H1 (cell line): ENCODE data around the gene HMG20A. TPM values are rescaled to one million over a fixed set of nuclear protein-coding genes. Genes with fewer than 3 reads are reported as not detected.
A peak's percentile ranks its signal among the peaks of the same experiment; 100 is the strongest.

Experiments
- CTCF ChIA-PET: fragments of 300-600 bp; sonication (Branson Sonifier 250); formaldehyde crosslinking; loops from one replicate; lab custom pipeline; 2021; ENCODE audit not compliant: partially characterized antibody; lab: Charles Lee
- POLR2A ChIA-PET: fragments of 300-600 bp; sonication (Branson Sonifier 250); formaldehyde crosslinking; loops from one replicate; lab custom pipeline; 2021; ENCODE audit warnings: inconsistent platforms; ENCODE audit not compliant: partially characterized antibody; lab: Charles Lee
- DNase-seq, 2 experiments: peaks; one replicate each; pipeline versions ENCODE4 v3.0.0 to v3.0.0-alpha.2; 2010 to 2022; ENCODE audit warnings: low spot score in 2 of 2, low read depth in 1 of 2, mixed read lengths in 1 of 2
- FAIRE-seq: peaks from 2 replicates; lab custom pipeline; 2011; peaks lifted over from hg19 to GRCh38; lab: Jason Lieb, UNC
- H2AFZ ChIP-seq: 2 replicates; pipeline ENCODE4 v1.8.1; 2012; ENCODE audit warnings: low read length, inconsistent platforms
- H2AK5ac ChIP-seq: 2 replicates; pipeline ENCODE4 v1.6.1; 2013; ENCODE audit warnings: low read depth, low read length
- H2BK120ac ChIP-seq: replicated peaks from 2 replicates; pipeline ENCODE3; 2013; ENCODE audit warnings: low read depth, low read length, inconsistent platforms
- H2BK12ac ChIP-seq: 2 replicates; pipeline ENCODE4 v1.6.1; 2013; ENCODE audit warnings: low read depth, low read length
- H2BK15ac ChIP-seq: 2 replicates; pipeline ENCODE4 v1.6.1; 2013; ENCODE audit warnings: low read length
- H2BK20ac ChIP-seq: 2 replicates; pipeline ENCODE4 v1.6.1; 2013; ENCODE audit warnings: low read length
- H2BK5ac ChIP-seq: 2 replicates; pipeline ENCODE4 v1.6.1; 2013; ENCODE audit warnings: low read depth, low read length
- H3K14ac ChIP-seq: 2 replicates; pipeline ENCODE4 v1.6.1; 2013; ENCODE audit warnings: inconsistent platforms; ENCODE audit not compliant: insufficient read length
- H3K18ac ChIP-seq: 2 replicates; pipeline ENCODE4 v1.6.1; 2013; ENCODE audit warnings: low read length; ENCODE audit errors: extremely low read depth
- H3K23ac ChIP-seq: 2 replicates; pipeline ENCODE4 v1.6.1; 2013; ENCODE audit warnings: inconsistent platforms; ENCODE audit not compliant: insufficient read length
- H3K23me2 ChIP-seq: 2 replicates; pipeline ENCODE4 v1.6.1; 2013; ENCODE audit warnings: low read depth, low read length
- H3K27ac ChIP-seq: 2 replicates; pipeline ENCODE4 v1.6.1; 2011; ENCODE audit warnings: low read depth, low read length, inconsistent platforms
- H3K27me3 ChIP-seq, 4 experiments: replicated peaks in 1 of 4; 1 replicate in 1 of 4; 2 replicates in 3 of 4; pipeline versions ENCODE4 v1.6.1 to v1.8.1; 2011 to 2013; ENCODE audit warnings: low read length in 3 of 4, mild to moderate bottlenecking in 3 of 4, inconsistent platforms in 2 of 4, mixed read lengths in 2 of 4, moderate library complexity in 1 of 4; ENCODE audit not compliant: control insufficient read depth in 3 of 4, insufficient read depth in 3 of 4; ENCODE audit errors: extremely low read depth in 1 of 4
- H3K36me3 ChIP-seq, 4 experiments: 2 replicates each; pipeline versions ENCODE4 v1.6.1 to v1.8.1; 2011 to 2013; ENCODE audit warnings: mild to moderate bottlenecking in 4 of 4, low read length in 3 of 4, moderate library complexity in 2 of 4, control low read depth in 1 of 4, inconsistent platforms in 1 of 4; ENCODE audit not compliant: insufficient read depth in 4 of 4, control insufficient read depth in 2 of 4
- H3K4ac ChIP-seq: replicated peaks from 2 replicates; pipeline ENCODE3; 2013; ENCODE audit warnings: low read length, low read depth, mixed read lengths, inconsistent platforms; ENCODE audit not compliant: insufficient read length
- H3K4me1 ChIP-seq, 4 experiments: replicated peaks in 1 of 4; 1 replicate in 1 of 4; 2 replicates in 3 of 4; pipeline versions ENCODE4 v1.6.1 to v1.8.1; 2011 to 2013; ENCODE audit warnings: low read length in 3 of 4, inconsistent platforms in 2 of 4, mixed read lengths in 1 of 4; ENCODE audit not compliant: insufficient read depth in 4 of 4, control insufficient read depth in 3 of 4
- H3K4me2 ChIP-seq, 2 experiments: 2 replicates each; pipeline versions ENCODE4 v1.6.1 to v1.8.1; 2011 to 2013; ENCODE audit warnings: low read depth in 2 of 2, low read length in 2 of 2, control low read depth in 1 of 2, inconsistent platforms in 1 of 2, mild to moderate bottlenecking in 1 of 2; ENCODE audit not compliant: insufficient read depth in 1 of 2
- H3K4me3 ChIP-seq, 4 experiments: fragments of 200-600, 300-600 bp in 1 of 4; sonication (generic), shearing (Covaris generic), sonication (Bioruptor Twin) in 1 of 4; 2 replicates each; pipeline versions ENCODE4 v1.5.1 to v1.8.1; 2011 to 2016; ENCODE audit warnings: low read length in 4 of 4, low read depth in 3 of 4, control low read depth in 2 of 4, inconsistent platforms in 2 of 4, mild to moderate bottlenecking in 2 of 4, mixed read lengths in 1 of 4, moderate library complexity in 1 of 4; ENCODE audit not compliant: insufficient read depth in 2 of 4; ENCODE audit errors: extremely low read depth in 1 of 4
- H3K56ac ChIP-seq: replicated peaks from 2 replicates; pipeline ENCODE3; 2013; ENCODE audit warnings: low read depth, mild to moderate bottlenecking, mixed read lengths, low read length, inconsistent platforms; ENCODE audit not compliant: insufficient read length
- H3K79me1 ChIP-seq: 2 replicates; pipeline ENCODE4 v1.6.1; 2013; ENCODE audit warnings: low read depth, low read length, control low read depth
- H3K79me2 ChIP-seq, 2 experiments: 2 replicates each; pipeline versions ENCODE4 v1.6.1 to v1.8.1; 2012 to 2013; ENCODE audit warnings: low read length in 2 of 2, mild to moderate bottlenecking in 2 of 2, inconsistent platforms in 1 of 2; ENCODE audit not compliant: insufficient read depth in 2 of 2, control insufficient read depth in 1 of 2
- H3K9ac ChIP-seq, 4 experiments: replicated peaks in 1 of 4; 1 replicate in 1 of 4; 2 replicates in 3 of 4; pipeline versions ENCODE4 v1.6.1 to v1.8.1; 2011 to 2013; ENCODE audit warnings: low read depth in 3 of 4, low read length in 3 of 4, control low read depth in 2 of 4, mild to moderate bottlenecking in 2 of 4, moderate library complexity in 2 of 4, inconsistent platforms in 1 of 4; ENCODE audit errors: extremely low read depth in 1 of 4
- H3K9me3 ChIP-seq, 2 experiments: 2 replicates each; pipeline versions ENCODE4 v1.6.1 to v1.8.1; 2012 to 2013; ENCODE audit warnings: mild to moderate bottlenecking in 2 of 2, moderate library complexity in 2 of 2, control low read depth in 1 of 2, inconsistent platforms in 1 of 2, low read depth in 1 of 2, low read length in 1 of 2, mixed read lengths in 1 of 2; ENCODE audit not compliant: insufficient read depth in 2 of 2
- H4K20me1 ChIP-seq, 2 experiments: replicated peaks in 1 of 2; 2 replicates each; pipeline versions ENCODE3 to v1.8.1; 2011 to 2013; ENCODE audit warnings: inconsistent platforms in 2 of 2, low read length in 2 of 2, mild to moderate bottlenecking in 1 of 2; ENCODE audit not compliant: insufficient read depth in 2 of 2, control insufficient read depth in 1 of 2
- H4K5ac ChIP-seq: 2 replicates; pipeline ENCODE4 v1.6.1; 2013; ENCODE audit warnings: low read length, low read depth, mixed read lengths, inconsistent platforms; ENCODE audit not compliant: insufficient read length
- H4K8ac ChIP-seq: 2 replicates; pipeline ENCODE4 v1.8.0; 2013; ENCODE audit warnings: mild to moderate bottlenecking, moderate library complexity, low read length, inconsistent platforms; ENCODE audit not compliant: insufficient read depth; ENCODE audit errors: extremely low read depth
- H4K91ac ChIP-seq: replicated peaks from 2 replicates; pipeline ENCODE3; 2013; ENCODE audit warnings: low read length, mixed read lengths, inconsistent platforms; ENCODE audit not compliant: insufficient read length
- MAFK ChIP-seq: IDR thresholded peaks from 2 replicates; pipeline ENCODE4 v1.6.1; 2012; ENCODE audit warnings: low read depth, mild to moderate bottlenecking, improper control_type of control experiment, low read length
- TBP ChIP-seq: IDR thresholded peaks from 2 replicates; pipeline ENCODE4 v1.6.1; 2011; ENCODE audit warnings: low read depth, low read length, improper control_type of control experiment
- WGBS, 2 experiments: shearing (Covaris generic) in 1 of 2; methylation state at CpG; one replicate each; pipeline versions ENCODE4 v1.1.6 to v1.1.7; 2013 to 2015; ENCODE audit warnings: low lambda C conversion rate in 2 of 2, mixed read lengths in 2 of 2, inconsistent platforms in 1 of 2, low coverage in 1 of 2, missing lambda C conversion rate in 1 of 2; ENCODE audit not compliant: insufficient replicate concordance in 2 of 2, insufficient coverage in 1 of 2, insufficient read length in 1 of 2; ENCODE audit errors: extremely low coverage in 1 of 2, missing lambda C conversion rate in 1 of 2; 5-methylcytosine and 5-hydroxymethylcytosine counted together
- polyA plus RNA-seq, 7 experiments: library from polyadenylated mRNA; depleted of rRNA in 3 of 7; stranded (reverse) in 5 of 7; unstranded in 2 of 7; fragments of >200 nt in 5 of 7; fragments of 200-250 nt in 2 of 7; gene quantifications; 1 replicate in 5 of 7; 2 replicates in 1 of 7; 4 replicates in 1 of 7; pipeline versions ENCODE4 v1.2.1 to v1.2.3, GENCODE V29; 2011 to 2013; ENCODE audit warnings: missing spikeins in 2 of 7, mixed read lengths in 2 of 7
- total RNA-seq: library from RNA; stranded (reverse); fragmentation: NEBNext Ultra II Directional; extraction: Animal tissue kit (Norgen Biotek cat#: 25700); gene quantifications from 2 replicates; pipeline ENCODE4 v1.2.1, GENCODE V29; 2021

HMG20A gene
- total and polyA plus RNA-seq, 2 of the 8 experiments (the other 6 are each of a cell fraction or from before 2014, with no cell fraction given), result 52.1 to 59.7 TPM

DNA sequence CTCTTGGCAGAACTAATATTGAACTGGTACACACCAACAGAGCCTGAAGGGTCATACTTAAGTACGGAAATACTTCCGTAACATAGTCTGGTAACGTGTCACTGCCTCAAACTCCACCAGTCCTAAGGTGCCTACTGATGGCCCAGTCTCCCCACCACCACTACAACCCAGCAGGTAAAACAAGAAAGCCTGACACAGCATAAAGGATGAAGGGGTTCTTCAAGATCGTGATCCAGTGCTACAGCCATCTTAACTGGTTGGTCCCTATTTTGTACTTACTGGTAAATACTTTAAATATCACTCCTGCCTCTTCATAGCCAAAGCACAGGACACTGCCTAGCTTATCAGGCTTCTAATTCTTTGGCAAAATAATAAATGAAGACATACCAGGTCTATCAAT, 47.2 kb upstream of the HMG20A start:
- CTCF ChIA-PET, result no interaction called here
- no peak overlapping the region for H2BK20ac ChIP-seq
- H4K20me1 ChIP-seq, result no peaks in the 10 kb centered on the region

More for the DNA sequence above, 47.2 kb upstream of the HMG20A start:
- Histone ChIP-seq H2AK5ac (no peak overlapping the region), H3K27ac (no peak overlapping the region), H4K91ac (no peak overlapping the region), H3K56ac (no peak overlapping the region), H2AFZ (no peak overlapping the region), H3K79me1 (no peaks in the 10 kb centered on the region), H3K4me3 (no peak overlapping the region; a peak in 1 of 8 replicates), H3K36me3 (no peaks in the 10 kb centered on the region), H4K5ac (no peak overlapping the region), H3K4ac (no peak overlapping the region), H2BK5ac (no peak overlapping the region), H3K23ac (no peak overlapping the region), H3K23me2 (no peaks in the 10 kb centered on the region), H3K27me3 (no peaks in the 10 kb centered on the region), H3K79me2 (peaks cover 0 to 64% of the 10 kb centered on the region in 2 experiments; a peak in 2 of 4 replicates), H3K9ac (no peak overlapping the region), H3K4me2 (no peak overlapping the region), H2BK12ac (no peak overlapping the region), H3K9me3 (no peaks in the 10 kb centered on the region), H3K18ac (no peak overlapping the region), H4K8ac (no peak overlapping the region), H3K4me1 (peaks cover 0 to 3% (median under 1%) of the 10 kb centered on the region in 4 experiments; a peak in 1 of 7 replicates), H3K14ac (no peak overlapping the region), H2BK120ac (no peak overlapping the region), H2BK15ac (no peak overlapping the region)
- no peak for FAIRE-seq
- 69% methylated on average over 4 of the region's 4 CpGs; no CpG with 5 or more reads in 1 of the 2 experiments for WGBS, 2 experiments
- POLR2A ChIA-PET, result no interaction called here
- TF ChIP-seq TBP, result no peak
- TF ChIP-seq MAFK, result peak; percentile 19; the same call in 1 of the 2 replicates
- no peak for DNase-seq
